Measurements from ENCODE around the gene CPVL.

DNA sequence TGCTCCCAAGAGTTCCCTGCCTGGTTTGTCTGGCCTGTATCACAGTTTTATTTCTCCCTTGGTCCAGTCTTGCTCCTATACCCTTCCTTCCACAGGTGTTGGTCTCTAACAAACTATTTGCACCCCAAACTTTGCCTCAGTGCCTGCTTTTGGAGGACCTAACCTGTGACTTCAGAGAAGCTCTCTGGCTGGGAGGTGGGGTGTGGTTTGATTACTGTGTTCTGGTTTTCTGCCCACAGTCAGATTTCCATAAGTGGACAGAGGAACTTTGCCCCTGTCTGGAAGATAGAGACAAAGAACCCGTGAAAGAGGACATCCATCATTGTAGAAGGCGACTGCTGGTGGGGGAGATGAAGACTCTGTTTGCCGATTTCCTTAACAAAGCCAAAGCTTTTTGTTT lies 132.4 kb downstream of the CPVL start:
- TF ChIP-seq, protein P1, sequence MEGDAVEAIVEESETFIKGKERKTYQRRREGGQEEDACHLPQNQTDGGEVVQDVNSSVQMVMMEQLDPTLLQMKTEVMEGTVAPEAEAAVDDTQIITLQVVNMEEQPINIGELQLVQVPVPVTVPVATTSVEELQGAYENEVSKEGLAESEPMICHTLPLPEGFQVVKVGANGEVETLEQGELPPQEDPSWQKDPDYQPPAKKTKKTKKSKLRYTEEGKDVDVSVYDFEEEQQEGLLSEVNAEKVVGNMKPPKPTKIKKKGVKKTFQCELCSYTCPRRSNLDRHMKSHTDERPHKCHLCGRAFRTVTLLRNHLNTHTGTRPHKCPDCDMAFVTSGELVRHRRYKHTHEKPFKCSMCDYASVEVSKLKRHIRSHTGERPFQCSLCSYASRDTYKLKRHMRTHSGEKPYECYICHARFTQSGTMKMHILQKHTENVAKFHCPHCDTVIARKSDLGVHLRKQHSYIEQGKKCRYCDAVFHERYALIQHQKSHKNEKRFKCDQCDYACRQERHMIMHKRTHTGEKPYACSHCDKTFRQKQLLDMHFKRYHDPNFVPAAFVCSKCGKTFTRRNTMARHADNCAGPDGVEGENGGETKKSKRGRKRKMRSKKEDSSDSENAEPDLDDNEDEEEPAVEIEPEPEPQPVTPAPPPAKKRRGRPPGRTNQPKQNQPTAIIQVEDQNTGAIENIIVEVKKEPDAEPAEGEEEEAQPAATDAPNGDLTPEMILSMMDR (conservative IDR thresholded peaks at IDR 0.05 in 1 of 2, IDR thresholded peaks at IDR 0.05 in 1 of 2; ENCODE audit: extremely low read depth in 1 of 2, insufficient read depth in 1 of 2, low read depth in 1 of 2, low read length in 2 of 2) = no peak
- TF ChIP-seq EZH2 (IDR thresholded peaks at IDR 0.05; ENCODE audit: borderline replicate concordance, low read length) = no peak
